Dedifferentiated amniotic fluid mesenchymal stem cell (primary cell): ENCODE data around the gene USH1G.
"Not testable (repeated sequence)": the region's sequence is repeated elsewhere in the genome, so short reads cannot be mapped to it uniquely, and the experiment has no call there.

Experiments used
- DNase-seq: peaks from one replicate; pipeline ENCODE4 v3.0.0-alpha.2; 2016; ENCODE audit errors: extremely low spot score

USH1G gene

DNA sequence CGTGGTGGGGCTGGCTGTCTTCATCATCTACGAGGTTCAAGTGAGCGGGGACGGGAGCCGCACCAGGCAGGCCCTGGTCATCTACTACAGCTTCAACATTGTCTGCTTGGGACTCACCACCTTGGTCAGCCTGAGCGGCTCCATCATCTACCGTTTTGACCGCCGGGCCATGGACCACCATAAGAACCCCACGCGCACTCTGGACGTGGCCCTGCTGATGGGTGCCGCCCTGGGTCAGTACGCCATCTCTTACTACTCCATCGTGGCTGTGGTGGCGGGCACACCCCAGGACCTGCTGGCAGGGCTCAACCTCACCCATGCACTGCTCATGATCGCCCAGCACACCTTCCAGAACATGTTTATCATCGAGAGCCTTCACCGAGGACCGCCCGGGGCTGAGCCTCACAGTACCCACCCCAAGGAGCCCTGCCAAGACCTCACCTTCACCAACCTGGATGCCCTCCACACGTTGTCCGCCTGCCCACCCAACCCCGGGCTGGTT is 7.5 kb upstream of the USH1G start:
- DNase-seq = no peak

DNA sequence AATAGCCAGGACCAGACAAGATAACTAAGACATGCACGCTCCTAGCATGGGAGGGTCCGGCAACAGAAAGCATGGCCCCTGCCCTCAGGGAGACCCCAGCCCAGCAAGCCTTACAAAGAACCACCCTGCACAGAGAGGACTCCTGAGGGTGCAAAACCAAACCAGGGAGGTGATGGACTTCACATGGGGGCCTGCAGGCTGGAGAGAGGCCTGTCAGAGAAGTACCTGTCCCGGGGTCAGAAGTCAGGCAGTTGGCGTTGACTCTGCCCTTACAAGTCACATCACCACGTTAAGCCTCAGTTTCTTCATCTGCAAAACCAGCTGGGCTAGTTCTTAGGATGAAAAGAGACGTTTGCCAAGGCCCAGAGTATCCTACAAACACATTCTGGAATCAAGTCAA is 5.7 kb upstream of the USH1G start:
- DNase-seq = no peak

DNA sequence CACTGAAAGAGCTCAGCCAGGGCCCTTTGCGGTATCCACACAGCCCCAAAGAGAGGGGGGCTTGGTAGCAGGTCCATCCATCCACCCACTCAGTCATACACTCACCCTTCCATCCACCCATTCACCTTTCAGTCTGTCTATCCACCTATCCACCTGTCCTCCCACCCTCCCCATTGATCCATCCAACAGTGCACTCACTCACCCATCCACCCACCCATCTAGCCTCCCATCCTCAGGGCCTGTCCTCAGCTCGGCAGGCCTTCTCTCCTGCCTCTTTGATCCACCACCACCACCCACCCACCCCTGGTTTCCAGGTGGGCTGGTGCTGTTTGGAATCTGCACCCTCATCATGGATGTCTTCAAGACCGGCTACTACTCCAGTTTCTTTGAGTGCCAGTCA is 2.2 kb upstream of the USH1G start:
- no peak for DNase-seq

DNA sequence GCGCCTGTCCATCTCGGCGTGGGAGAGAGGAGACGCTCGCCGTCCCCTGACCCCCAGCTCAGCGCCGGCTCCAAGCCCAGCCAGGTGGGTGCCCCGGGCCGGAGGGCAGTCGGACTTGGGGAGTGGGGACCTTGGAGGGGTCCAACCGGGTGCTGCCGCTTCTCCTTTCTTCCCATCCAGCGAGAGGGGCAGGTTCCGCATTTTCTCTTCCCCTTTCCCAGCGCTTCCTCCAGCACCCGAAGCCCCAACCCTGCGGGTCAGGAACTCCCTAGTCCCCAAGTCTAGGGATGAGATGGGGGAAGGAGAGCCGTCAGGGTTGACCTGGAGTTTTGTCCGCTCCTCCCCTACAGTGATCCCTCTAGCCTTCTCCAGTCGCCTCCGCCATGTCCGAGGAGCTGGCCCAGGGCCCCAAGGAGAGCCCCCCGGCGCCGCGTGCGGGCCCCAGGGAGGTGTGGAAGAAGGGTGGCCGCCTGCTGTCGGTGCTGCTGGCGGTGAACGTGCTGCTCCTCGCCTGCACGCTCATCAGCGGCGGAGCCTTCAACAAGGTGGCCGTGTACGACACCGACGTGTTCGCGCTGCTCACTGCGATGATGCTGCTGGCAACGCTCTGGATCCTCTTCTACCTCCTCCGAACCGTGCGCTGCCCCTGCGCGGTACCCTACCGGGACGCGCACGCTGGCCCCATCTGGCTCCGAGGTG is 1.3 kb upstream of the USH1G start, which contains the start of gene OTOP2:
TSS of gene OTOP2 (plus strand) at position 24 of the 699 bp plus-strand sequence. CDS start at position 384, 360 bp downstream.
- no peak for DNase-seq

DNA sequence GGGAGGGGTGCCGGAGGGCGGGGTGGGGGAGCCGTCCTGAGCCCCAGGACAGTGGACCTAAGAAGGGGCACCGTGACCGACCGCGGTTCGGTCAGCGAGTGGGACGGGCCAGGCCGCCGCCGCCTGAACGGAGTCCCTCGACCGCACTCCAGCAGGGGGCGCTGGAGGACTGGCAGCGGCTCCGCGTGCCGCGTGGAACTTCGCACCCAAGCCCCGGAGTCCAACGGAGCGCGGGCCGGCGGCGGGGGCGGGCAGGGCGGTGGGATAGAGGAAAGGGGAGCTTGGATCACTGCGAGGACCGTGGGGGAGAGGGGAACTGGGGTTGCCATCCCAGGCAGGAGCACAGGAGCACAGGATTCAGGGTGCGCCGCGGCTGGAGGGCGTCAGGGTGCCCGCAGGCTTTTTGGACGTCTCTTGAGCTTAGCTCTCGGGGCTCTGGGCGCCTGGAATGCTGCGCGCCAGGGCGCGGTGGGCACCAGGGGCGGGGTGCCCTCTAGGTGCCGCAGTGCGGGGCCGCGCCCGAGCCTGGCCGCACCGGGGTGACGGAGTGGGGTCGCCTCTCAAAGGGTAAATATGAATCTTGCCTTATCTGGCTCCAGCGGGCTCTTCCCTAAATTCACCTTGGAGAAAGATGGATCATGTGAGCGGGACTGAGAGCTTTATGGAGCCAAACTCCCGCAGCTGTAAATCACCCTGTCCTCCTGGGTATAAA is 639 bp upstream of the USH1G start:
- peak; percentile 17 for DNase-seq

DNA sequence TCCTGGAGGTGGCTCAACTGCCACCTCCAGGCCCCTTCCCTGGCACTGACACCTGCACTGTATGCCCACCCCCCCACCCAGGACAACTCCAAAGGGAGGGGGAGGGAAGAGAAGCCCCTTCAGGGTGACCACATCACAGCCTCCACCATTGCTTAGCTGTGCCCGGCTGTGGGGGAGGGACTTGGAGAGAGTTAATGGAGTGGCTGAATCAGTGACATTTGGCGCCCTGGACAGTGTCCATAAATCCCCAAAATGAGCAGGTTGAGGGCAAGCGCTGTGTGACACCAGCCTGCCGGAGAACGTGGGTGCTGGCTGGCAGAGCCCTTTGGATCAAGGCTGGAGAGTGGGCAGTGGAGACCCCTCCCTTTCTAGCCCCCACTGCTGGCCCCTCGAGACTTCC is 883 bp downstream of the USH1G start:
- no peak for DNase-seq

DNA sequence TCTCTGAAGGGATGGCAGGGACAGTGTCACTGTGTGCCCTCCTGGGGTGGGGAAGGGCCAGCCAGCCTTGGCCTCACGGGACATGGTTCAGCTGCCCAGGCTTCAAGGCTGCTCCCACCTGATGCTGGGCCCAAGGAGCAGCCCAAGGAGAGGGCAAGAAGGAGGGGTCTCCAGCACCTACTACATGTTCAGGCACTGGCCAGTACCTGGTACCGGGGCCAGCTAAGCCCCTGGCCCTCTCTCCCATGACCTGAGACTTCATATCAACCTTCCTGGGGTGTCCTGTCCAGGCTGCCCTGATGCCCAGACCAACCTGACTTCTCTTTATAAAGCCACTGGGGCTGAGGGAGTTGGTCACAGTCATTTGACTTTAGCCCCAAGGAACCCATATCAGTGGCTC is 1.3 kb downstream of the USH1G start:
- DNase-seq = no peak

DNA sequence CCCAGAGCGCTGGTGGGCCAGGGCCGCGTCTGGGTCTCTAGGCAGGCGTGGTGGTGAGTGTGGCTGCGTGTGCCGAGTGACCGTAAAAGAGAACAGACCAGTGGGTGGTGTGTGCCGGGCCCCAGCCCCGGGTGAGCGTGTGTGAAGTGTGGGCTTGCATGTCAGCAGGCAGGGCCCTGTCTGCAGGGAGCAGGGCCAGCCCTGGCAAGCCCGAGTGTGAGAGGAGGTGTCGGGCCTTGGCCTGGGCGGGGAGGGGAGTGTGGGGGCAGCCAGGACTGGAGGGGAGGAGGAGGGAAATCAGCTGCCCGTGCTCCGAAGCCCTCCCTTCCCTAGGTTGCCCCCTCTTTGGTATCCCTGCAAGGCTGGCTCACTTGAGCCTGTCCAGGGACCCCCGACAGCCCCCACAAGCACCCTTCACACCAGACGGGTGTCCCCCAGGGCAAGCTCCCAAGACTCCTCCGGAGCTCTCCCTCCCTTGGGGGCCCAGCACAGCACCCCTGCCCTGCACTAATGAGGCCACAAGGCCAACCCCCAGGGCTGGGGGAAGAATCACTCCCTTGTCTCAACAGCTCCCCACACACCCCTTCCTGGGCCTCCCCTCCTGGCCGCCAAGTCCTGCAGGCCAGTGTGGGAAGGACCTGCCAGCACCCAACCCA is 1.9 kb downstream of the USH1G start:
- DNase-seq = no peak

DNA sequence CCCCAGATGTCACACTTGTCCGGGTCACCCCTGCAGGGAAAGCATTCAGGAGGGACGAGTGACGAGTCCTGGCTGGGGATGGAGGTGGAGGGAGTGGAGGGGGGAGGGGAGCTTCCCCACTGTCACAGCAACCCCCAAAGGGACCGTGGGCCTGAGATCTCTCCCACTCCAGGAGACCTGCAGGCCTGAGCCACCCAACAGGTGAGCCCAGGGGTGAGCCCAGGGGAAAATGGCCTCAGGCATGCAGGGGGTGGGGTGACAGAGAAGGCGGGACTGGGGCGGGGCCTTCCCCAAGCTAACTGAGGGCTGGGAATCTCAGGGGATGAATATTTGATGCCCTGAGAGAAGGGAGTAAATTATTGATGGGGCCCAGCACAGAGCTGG is 2.4 kb downstream of the USH1G start:
- no peak for DNase-seq

DNA sequence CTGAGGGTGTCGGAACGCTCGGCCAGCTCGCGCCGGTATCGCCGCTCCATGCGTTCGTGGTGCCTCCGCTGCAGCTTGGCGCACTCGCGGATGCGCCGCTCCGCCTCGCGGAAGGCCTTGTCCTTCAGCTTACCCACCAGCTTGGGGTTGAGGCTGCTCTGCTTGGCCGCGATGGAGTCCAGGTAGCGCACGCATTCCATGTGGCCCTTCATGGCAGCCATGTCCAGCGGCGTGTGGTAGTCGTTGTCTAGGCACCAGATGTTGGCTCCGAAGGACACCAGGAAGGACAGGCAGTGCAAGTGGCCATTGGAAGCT is 2.8 kb downstream of the USH1G start:
- no peak for DNase-seq

DNA sequence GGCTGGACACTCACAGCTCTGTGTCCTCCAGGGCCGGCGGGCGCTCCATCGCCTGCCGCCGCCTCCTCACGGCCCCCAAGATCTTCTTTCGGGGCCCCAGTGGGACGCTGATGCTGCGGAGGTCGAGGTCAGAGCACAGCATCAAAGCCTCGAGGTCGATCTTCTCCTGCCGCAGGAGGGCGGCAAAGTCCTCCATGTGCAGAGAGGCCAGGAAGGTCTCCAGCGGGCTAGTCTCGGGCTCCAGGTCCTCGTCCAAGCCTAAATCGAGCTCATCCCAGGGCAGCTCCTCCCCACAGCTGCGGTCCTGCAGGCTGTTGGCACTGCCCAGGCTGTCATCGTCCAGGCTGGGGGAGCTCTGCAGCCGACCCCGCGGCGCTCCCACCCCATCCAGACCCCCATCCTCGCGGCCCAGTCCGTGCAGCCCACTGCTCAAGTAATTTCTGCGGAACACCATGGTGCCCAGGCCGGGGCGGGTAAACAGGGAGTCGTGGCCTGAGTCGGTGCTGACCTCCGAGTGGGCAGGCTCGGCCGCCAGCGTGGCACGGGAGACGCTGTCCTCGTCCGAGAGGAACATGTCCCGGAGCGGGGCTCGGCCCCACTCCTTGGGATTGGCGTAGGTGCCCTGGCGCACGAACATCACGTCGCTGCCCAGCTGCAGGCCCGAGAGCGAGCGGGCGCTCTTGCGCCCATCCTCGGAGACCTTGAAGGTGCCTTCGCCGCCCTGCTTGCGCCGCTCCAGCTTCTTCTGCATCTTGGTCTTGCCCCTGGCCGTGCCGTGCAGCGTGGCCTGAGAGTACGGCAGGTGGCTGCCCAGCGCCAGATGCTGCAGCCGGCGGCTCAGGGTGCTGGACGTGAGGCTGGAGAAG is 3.4 kb downstream of the USH1G start:
- DNase-seq = no peak

DNA sequence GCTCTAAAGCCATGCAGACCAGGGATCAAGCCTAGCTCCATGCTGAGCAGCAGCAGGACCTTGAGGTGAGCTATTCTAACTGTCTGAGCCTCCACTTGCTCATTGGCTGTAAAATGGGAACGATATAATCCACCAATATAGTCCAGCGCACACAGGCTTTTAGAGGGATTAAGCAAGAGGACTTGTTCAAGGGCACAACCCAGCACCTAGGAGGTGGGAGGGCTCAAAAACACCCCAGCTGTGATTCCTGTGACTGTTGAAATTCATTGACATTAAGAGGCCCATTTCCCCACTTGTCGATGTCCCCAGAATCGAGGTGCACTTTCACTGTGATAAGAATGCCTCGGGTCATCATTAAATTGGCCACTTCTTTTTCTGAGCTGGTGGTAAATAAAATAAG is 4.1 kb downstream of the USH1G start:
- DNase-seq = no peak

DNA sequence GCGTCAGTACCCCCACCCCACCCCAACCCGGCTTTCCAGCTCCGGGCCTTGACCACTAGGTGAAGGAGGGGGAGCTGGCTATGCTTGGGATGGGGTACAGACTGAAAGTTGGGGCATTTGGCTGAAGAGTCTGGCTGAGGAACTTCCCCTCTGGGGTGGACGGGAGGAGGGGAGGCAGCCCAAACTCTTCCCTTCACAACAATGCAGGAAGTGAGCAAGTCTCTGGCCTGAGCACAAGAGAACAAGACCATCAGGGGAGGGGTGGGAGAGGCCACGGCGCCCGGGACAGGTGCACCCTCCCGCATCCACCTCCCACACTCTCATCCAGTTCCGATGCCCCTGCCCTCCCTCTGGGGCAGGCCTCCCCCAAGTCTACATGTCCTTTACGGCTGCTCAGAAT is 5.6 kb downstream of the USH1G start:
- no peak for DNase-seq

DNA sequence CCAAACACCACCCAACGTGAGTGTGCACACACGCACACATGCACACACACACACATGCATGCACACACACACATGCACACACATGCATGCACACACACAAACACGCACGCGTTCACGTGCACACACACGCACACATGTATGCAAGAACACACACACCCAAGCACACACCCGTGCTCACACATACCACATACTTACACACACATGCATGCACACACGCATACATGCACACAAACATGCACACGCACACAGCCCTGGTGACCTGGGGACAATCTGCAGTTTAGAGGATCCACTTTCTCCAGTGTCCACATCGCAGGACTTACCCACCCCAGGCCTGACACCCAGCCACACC is 6.2 kb downstream of the USH1G start:
- no peak for DNase-seq

DNA sequence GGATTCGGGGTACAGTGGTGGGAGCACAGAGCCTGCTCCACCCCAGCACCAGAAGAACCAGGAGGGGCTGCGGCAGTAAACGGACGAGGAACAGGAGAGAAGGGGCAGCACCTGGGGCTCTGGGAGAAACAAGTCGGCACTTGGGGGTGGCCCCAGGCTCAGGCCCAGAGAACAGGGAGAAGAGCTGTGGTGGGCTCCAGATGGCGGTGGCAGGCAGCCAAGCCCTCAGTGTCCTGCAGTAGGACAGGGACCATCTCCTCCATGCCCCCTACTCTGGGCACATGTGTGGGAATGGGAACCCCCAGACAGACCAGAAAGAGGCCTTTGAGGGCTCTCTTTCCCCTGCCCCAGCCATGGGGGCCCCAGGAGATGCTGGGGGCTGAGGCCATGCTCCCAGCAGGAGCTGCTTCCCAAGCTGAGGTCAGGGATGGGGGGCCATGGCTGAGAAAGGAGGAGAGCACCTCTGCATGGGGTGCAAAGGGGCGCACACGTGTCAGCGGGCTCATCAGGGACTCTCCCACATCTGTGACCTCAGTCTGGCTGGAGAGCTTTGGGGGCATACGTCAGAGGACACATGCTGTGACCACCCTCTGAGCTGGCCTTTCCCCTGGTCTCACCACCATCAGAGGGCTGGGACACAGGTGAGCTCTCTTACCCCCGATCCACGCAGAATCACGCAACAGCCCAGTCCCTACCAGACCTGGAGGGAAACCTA is 6.8 kb downstream of the USH1G start:
- no peak for DNase-seq

DNA sequence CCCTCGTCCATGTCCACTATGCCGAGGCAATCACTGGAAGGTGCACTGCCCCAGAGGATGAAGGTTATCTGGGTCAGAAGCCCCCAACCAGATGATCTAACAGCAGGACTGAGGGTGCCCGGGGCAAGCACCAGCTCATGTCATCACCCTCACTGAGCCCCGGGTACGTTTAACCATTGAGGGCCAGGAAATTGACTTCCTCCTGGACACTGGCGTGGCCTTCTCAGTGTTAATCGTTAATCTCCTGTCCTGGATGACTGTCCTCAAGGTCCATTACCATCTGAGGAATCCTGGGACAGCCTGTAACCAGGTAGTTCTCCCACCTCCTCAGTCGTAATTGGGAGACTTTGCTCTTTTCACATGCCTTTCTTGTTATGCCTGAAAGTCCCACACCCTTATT is 11.6 kb downstream of the USH1G start:
- not testable (repeated sequence) for DNase-seq

DNA sequence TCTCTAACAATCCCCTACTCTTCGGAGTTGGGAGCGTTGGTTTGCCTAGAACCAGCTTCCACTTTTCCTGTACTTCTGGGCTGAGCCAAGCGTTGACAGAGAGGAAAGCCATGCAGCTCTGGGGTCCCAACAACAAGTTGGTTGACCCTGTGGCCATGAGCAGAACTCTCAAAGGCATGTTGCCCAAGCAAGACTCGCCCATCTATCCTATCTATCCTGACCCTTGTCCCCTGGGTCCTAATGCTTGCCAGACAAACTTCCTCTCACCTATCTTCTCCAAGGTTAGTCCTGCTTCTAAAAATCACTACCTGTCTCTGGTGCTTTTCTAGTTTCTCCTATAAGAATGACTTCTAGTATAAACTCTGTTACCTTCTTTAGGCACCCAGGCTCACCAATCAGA is 14.0 kb downstream of the USH1G start:
- DNase-seq = not testable (repeated sequence)

DNA sequence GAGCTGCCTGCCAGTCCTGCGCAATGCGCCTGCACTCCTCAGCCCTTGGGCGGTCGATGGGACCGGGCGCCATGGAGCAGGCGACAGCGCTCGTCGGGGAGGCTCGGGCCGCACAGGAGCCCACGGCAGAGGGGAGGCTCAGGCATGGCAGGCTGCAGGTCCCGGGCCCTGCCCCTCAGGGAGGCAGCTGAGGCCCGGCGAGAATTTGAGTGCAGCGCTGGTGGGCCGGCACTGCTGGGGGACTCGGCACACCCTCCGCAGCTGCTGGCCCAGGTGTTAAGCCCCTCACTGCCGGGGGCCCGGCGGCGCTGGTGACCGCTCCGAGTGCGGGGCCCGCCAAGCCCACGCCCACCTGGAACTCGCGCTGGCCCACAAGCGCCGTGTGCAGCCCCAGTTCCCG is 16.0 kb downstream of the USH1G start:
- no peak for DNase-seq

DNA sequence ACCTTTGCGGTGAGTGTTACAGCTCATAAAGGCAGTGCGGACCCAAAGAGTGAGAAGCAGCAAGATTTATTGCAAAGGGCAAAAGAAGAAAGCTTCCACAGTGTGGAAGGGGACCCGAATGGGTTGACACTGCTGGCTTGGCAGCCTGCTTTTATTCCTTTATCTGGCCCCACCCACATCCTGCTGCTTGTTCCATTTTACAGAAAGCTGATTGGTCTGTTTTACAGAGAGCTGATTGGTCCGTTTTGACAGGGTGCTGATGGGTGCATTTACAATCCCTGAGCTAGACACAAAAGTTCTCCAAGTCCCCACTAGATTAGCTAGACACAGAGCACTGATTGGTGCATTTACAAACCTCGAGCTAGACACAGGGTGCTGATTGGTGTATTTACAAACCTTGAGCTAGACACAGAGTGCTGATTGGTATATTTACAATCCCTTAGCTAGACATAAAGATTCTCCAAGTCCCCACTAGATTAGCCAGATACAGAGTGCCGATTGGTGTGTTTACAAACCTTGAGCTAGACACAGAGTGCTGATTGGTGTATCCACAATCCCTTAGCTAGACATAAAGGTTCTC is 16.8 kb downstream of the USH1G start:
- not testable (repeated sequence) for DNase-seq

DNA sequence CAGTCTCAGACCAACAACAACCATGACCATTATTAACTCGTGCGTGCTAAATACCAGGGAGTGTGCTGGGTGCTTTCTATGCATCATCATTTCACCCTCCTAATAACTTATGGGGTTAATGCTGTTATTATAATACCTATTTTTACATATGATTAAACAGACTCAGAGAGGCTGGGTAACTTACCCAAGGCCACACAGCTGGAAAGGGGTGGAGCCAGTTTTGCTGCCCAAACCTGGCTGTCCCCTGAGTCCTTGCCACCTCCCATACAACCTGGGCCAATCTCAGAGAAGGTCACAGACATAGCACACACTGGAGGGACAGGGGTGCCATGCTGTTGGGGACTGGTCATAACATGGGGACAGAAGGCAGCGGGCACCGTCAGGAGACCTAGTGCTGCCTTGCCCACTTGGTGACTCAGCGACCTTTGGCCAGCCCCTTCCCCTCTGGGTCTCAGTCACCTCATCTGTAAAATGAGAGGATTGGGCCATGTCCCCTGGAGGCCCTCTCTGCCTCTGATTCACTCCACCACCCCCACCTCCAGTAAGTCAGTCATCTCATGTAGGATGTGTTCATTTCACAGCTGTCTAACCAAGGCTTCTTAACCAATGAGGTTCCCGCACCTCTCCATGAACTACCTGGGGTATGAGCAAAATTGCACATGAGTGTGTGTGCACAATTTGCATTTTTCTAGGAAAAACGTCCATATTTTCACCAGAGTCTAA is 18.2 kb downstream of the USH1G start:
- no peak for DNase-seq
